Endothelial cell of umbilical vein (primary cell): ENCODE measurements around the gene SLC25A44. TPM values are rescaled to one million over a fixed set of nuclear protein-coding genes. Genes with fewer than 3 reads are reported as not detected.

ENCODE experiments used
- BruUV-seq: library from RNA; stranded (reverse); fragments of 400-500 nt; replicated peaks from 2 replicates; lab custom pipeline; 2021; lab: Mats Ljungman, UMichigan
- CTCF ChIA-PET: fragments of 300-600, 350-600 bp; sonication (Branson Sonifier 250); formaldehyde crosslinking; loops from one replicate; lab custom pipeline; 2021; ENCODE audit warnings: antibody characterized with exemption, inconsistent platforms; lab: Charles Lee
- POLR2A ChIA-PET: fragments of 300-600, 350-600 bp; sonication (Branson Sonifier 250); formaldehyde crosslinking; loops from one replicate; lab custom pipeline; 2021; ENCODE audit warnings: antibody characterized with exemption, inconsistent platforms; lab: Charles Lee
- DNase-seq: peaks from one replicate; pipeline ENCODE4 v3.0.0-alpha.2; 2011; ENCODE audit warnings: low read depth, low spot score
- FAIRE-seq: peaks from 2 replicates; lab custom pipeline; 2011; peaks lifted over from hg19 to GRCh38; lab: Jason Lieb, UNC
- H2AFZ ChIP-seq: 2 replicates; pipeline ENCODE4 v1.6.0; 2012; ENCODE audit warnings: low read depth, low read length, control low read depth, inconsistent platforms
- H3K27ac ChIP-seq: 2 replicates; pipeline ENCODE4 v1.5.1; 2011; ENCODE audit warnings: low read depth, mild to moderate bottlenecking, control low read depth, low read length, moderate library complexity; ENCODE audit not compliant: insufficient read depth
- H3K27me3 ChIP-seq, 2 experiments: 2 replicates each; pipeline versions ENCODE4 v1.6.0 to v1.6.1; 2011; ENCODE audit warnings: low read length in 2 of 2, mixed read lengths in 1 of 2; ENCODE audit not compliant: control insufficient read depth in 2 of 2, insufficient read depth in 2 of 2
- H3K36me3 ChIP-seq, 2 experiments: 2 replicates in 1 of 2; 3 replicates in 1 of 2; pipeline ENCODE4 v1.5.1; 2011; ENCODE audit warnings: low read length in 2 of 2, mild to moderate bottlenecking in 1 of 2, moderate library complexity in 1 of 2; ENCODE audit not compliant: control insufficient read depth in 2 of 2, insufficient read depth in 2 of 2; ENCODE audit errors: extremely low read depth in 1 of 2
- H3K4me1 ChIP-seq: 3 replicates; pipeline ENCODE4 v1.5.1; 2011; ENCODE audit warnings: mild to moderate bottlenecking, low read length; ENCODE audit not compliant: control insufficient read depth, insufficient read depth; ENCODE audit errors: extremely low read depth
- H3K4me2 ChIP-seq: 2 replicates; pipeline ENCODE4 v1.6.1; 2011; ENCODE audit warnings: low read length, control low read depth, mixed read lengths; ENCODE audit not compliant: insufficient read depth
- H3K4me3 ChIP-seq, 3 experiments: fragments of 200-600 bp in 1 of 3; sonication (generic), shearing (Covaris generic) in 1 of 3; replicated peaks in 1 of 3; 2 replicates each; pipeline ENCODE4 v1.5.1; 2011 to 2016; ENCODE audit warnings: control low read depth in 3 of 3, low read length in 3 of 3, mild to moderate bottlenecking in 2 of 3, inconsistent platforms in 1 of 3, low read depth in 1 of 3, moderate library complexity in 1 of 3; ENCODE audit not compliant: insufficient read depth in 1 of 3
- H3K79me2 ChIP-seq: 2 replicates; pipeline ENCODE4 v1.6.0; 2012; ENCODE audit warnings: low read length, inconsistent platforms; ENCODE audit not compliant: control insufficient read depth, insufficient read depth
- H3K9ac ChIP-seq: replicated peaks from 2 replicates; pipeline ENCODE3; 2011; ENCODE audit warnings: low read length, control low read depth; ENCODE audit not compliant: insufficient read depth; ENCODE audit errors: extremely low read depth
- H3K9me1 ChIP-seq: replicated peaks from 3 replicates; pipeline ENCODE4 v1.6.0; 2011; ENCODE audit warnings: mild to moderate bottlenecking, low read length; ENCODE audit not compliant: control insufficient read depth, insufficient read depth; ENCODE audit errors: extremely low read depth
- H3K9me3 ChIP-seq: replicated peaks from 2 replicates; pipeline ENCODE4 v1.5.1; 2012; ENCODE audit warnings: low read length, inconsistent platforms; ENCODE audit not compliant: control insufficient read depth, insufficient read depth
- H4K20me1 ChIP-seq: replicated peaks from 2 replicates; pipeline ENCODE3; 2011; ENCODE audit warnings: mild to moderate bottlenecking, low read length; ENCODE audit not compliant: control insufficient read depth, insufficient read depth; ENCODE audit errors: extremely low read depth
- CTCF ChIP-seq, 2 donors: IDR thresholded peaks; 1 replicate in 1 of 2; 2 replicates in 1 of 2; pipeline ENCODE4 v1.5.1; 2011; ENCODE audit warnings: low read length in 2 of 2, mild to moderate bottlenecking in 2 of 2, moderate library complexity in 2 of 2, control low read depth in 1 of 2, inconsistent platforms in 1 of 2, low read depth in 1 of 2; ENCODE audit not compliant: insufficient read depth in 1 of 2; ENCODE audit errors: extremely low read depth in 1 of 2
- EZH2 ChIP-seq: IDR thresholded peaks from 2 replicates; pipeline ENCODE4 v1.6.1; 2012; ENCODE audit warnings: borderline replicate concordance, low read depth, mild to moderate bottlenecking, moderate library complexity, low read length, inconsistent platforms; ENCODE audit not compliant: severe bottlenecking
- FOS ChIP-seq: IDR thresholded peaks from 2 replicates; pipeline ENCODE4 v1.6.1; 2011; ENCODE audit warnings: mild to moderate bottlenecking, low read length, moderate library complexity, borderline replicate concordance; ENCODE audit not compliant: insufficient read depth
- GATA2 ChIP-seq: IDR thresholded peaks from 2 replicates; pipeline ENCODE4 v1.7.0; 2011; ENCODE audit warnings: low read depth, mild to moderate bottlenecking, moderate library complexity, mixed read lengths, low read length; ENCODE audit not compliant: insufficient read length, insufficient read depth
- JUN ChIP-seq: IDR thresholded peaks from 2 replicates; pipeline ENCODE4 v1.6.1; 2011; ENCODE audit warnings: borderline replicate concordance, low read depth; ENCODE audit not compliant: insufficient read length, insufficient read depth
- MAX ChIP-seq: IDR thresholded peaks from 2 replicates; pipeline ENCODE4 v1.6.1; 2011; ENCODE audit not compliant: insufficient read depth, insufficient read length
- MYC ChIP-seq: IDR thresholded peaks from one replicate; pipeline ENCODE4 v1.6.1; 2011; ENCODE audit warnings: mild to moderate bottlenecking, low read depth, low read length
- POLR2A ChIP-seq: IDR thresholded peaks from 2 replicates; pipeline ENCODE4 v1.6.1; 2012; ENCODE audit warnings: low read depth, mild to moderate bottlenecking, control low read depth, low read length
- POLR2AphosphoS5 ChIP-seq: IDR thresholded peaks from 2 replicates; pipeline ENCODE4 v1.6.1; 2012; ENCODE audit warnings: low read depth, mild to moderate bottlenecking, control low read depth, low read length, moderate library complexity; ENCODE audit not compliant: insufficient read depth
- dilution Hi-C: fragments of 300-500 bp; cut with MboI; formaldehyde crosslinking; loops from one replicate; pipeline ENCODE4 v1.15.0; 2019; ENCODE audit warnings: low sequenced_read_pairs; ENCODE audit not compliant: extremely low pct_ligation_motif_present
- intact Hi-C: fragments of 100-400 bp; cut with micrococcal nuclease; formaldehyde crosslinking; loops from one replicate; pipeline ENCODE4 v1.10.0; 2022
- polyA plus RNA-seq, 4 experiments: library from polyadenylated mRNA; depleted of rRNA in 3 of 4; stranded (reverse) in 3 of 4; unstranded in 1 of 4; fragments of >200 nt; gene quantifications; 2 replicates each; pipeline versions ENCODE4 v1.2.1 to v1.2.3, GENCODE V29; 2011 to 2012; ENCODE audit warnings: missing spikeins in 1 of 4
- total RNA-seq: library from RNA; stranded (reverse); gene quantifications from 2 replicates; pipeline ENCODE4 v1.2.3, GENCODE V29; 2021

The SLC25A44 gene
- total and polyA plus RNA-seq, 2 donors (not counting 3 experiments of a cell fraction or from before 2014, with no cell fraction given) = 24.0 to 30.6 TPM

- H4K20me1 ChIP-seq = no peaks in the 10 kb centered on the region
- no peak overlapping the region for H3K9ac ChIP-seq
- no peaks in the 10 kb centered on the region for H3K27me3 ChIP-seq
- CTCF ChIA-PET = interaction anchor here (0.6 to 1.5 kb wide), 7 partner anchors 8 to 155 kb away, joined by 3 to 7 read pairs (median 3); partner anchors contain the start of gene GLMP
- H3K9me3 ChIP-seq = no peaks in the 10 kb centered on the region
- no peak overlapping the region for H2AFZ ChIP-seq
- no TSS peak for BruUV-seq
- H3K4me2 ChIP-seq = no peak overlapping the region
- dilution Hi-C loops (no loop called here), intact Hi-C loops (no loop called here)
- TF ChIP-seq EZH2 (no peak), FOS (no peak), GATA2 (peak; percentile 36)
- POLR2A ChIA-PET = no interaction called here
- H3K36me3 ChIP-seq = peaks cover 16 to 53% of the 10 kb centered on the region in 2 experiments
- peak; percentile 18 for DNase-seq
- H3K9me1 ChIP-seq = no peaks in the 10 kb centered on the region
- peak; percentile 61 for FAIRE-seq
- no peaks in the 10 kb centered on the region for H3K79me2 ChIP-seq
- no peak overlapping the region for H3K27ac ChIP-seq
- H3K4me1 ChIP-seq = peaks cover 8% of the 10 kb centered on the region
- no peak overlapping the region for H3K4me3 ChIP-seq
Measured at GRCh38 chr1:156251527-156251926, 57.6 kb downstream of the SLC25A44 start.

- FAIRE-seq = no peak
- Histone ChIP-seq H3K27ac (no peak overlapping the region), H3K9me1 (no peaks in the 10 kb centered on the region), H3K9me3 (no peaks in the 10 kb centered on the region), H3K36me3 (peaks cover 23 to 67% of the 10 kb centered on the region in 2 experiments), H3K27me3 (no peaks in the 10 kb centered on the region), H3K4me2 (no peak overlapping the region), H3K9ac (no peak overlapping the region), H3K4me3 (no peak overlapping the region), H3K4me1 (peaks cover 8% of the 10 kb centered on the region), H4K20me1 (no peaks in the 10 kb centered on the region), H3K79me2 (no peaks in the 10 kb centered on the region), H2AFZ (no peak overlapping the region)
- TF ChIP-seq JUN (no peak), POLR2AphosphoS5 (no peak), MYC (no peak), MAX (no peak), EZH2 (no peak), POLR2A (no peak), CTCF (IDR thresholded peaks at IDR 0.05; ENCODE audit: extremely low read depth in 1 of 2, insufficient read depth in 1 of 2, low read depth in 1 of 2, low read length in 2 of 2) (no peak), GATA2 (no peak), FOS (no peak)
- BruUV-seq = no TSS peak
- ChIA-PET CTCF (interaction anchor here (1.6 kb wide), 1 partner anchor 108 kb away, joined by 6 read pairs; no protein-coding TSS in a partner anchor), POLR2A (no interaction called here)
- intact Hi-C loops (no loop called here), dilution Hi-C loops (no loop called here)
- no peak for DNase-seq
Measured at GRCh38 chr1:156253634-156254033, 59.7 kb downstream of the SLC25A44 start.
